B cell (primary cell): ENCODE data around the gene REN. TPM values are rescaled to one million over a fixed set of nuclear protein-coding genes. Genes with fewer than 3 reads are reported as not detected.

ENCODE experiments used
- ATAC-seq: fragments of 200-7000 bp; cut with Tn5 transposase; one replicate; pipeline ENCODE4 v1.10.0; 2021; ENCODE audit warnings: low read depth, mild to moderate bottlenecking, moderate number of reproducible peaks, moderate library complexity
- CTCF ChIA-PET: fragments of 350-600 bp; sonication (Branson Sonifier 250); formaldehyde crosslinking; loops from one replicate; lab custom pipeline; 2021; ENCODE audit warnings: antibody characterized with exemption, inconsistent platforms; lab: Charles Lee
- POLR2A ChIA-PET: fragments of 350-600 bp; sonication (Branson Sonifier 250); formaldehyde crosslinking; loops from one replicate; lab custom pipeline; 2021; ENCODE audit warnings: antibody characterized with exemption; lab: Charles Lee
- DNase-seq: peaks from one replicate; pipeline ENCODE4 v3.0.0; 2013
- H2AFZ ChIP-seq: 2 replicates; pipeline ENCODE4 v1.6.1; 2012; ENCODE audit warnings: mild to moderate bottlenecking, low read depth, low read length; ENCODE audit not compliant: insufficient read depth, poor library complexity, severe bottlenecking
- H3K27ac ChIP-seq, 2 donors: 1 replicate in 1 of 2; 2 replicates in 1 of 2; pipeline ENCODE4 v1.5.1; 2012 to 2013; ENCODE audit warnings: low read length in 2 of 2, mild to moderate bottlenecking in 2 of 2, moderate library complexity in 1 of 2
- H3K27me3 ChIP-seq, 4 experiments: fragments of 200-600 bp in 1 of 4; sonication (generic) in 1 of 4; replicated peaks in 1 of 4; 1 replicate in 2 of 4; 2 replicates in 2 of 4; pipeline versions ENCODE4 v1.6.1 to v1.7.0; 2013 to 2016; ENCODE audit warnings: low read length in 3 of 4, mild to moderate bottlenecking in 2 of 4, mixed read lengths in 1 of 4, moderate library complexity in 1 of 4; ENCODE audit not compliant: insufficient read depth in 4 of 4, control insufficient read depth in 3 of 4; ENCODE audit errors: control extremely low read depth in 1 of 4
- H3K36me3 ChIP-seq, 2 experiments: replicated peaks in 1 of 2; 1 replicate in 1 of 2; 2 replicates in 1 of 2; pipeline versions ENCODE4 v1.6.1 to v1.7.1; 2013; ENCODE audit warnings: low read length in 1 of 2; ENCODE audit not compliant: insufficient read depth in 2 of 2, control insufficient read depth in 1 of 2; ENCODE audit errors: control extremely low read depth in 1 of 2, extremely low read depth in 1 of 2
- H3K4me1 ChIP-seq, 2 donors: fragments of 200-600 bp in 1 of 2; sonication (generic) in 1 of 2; 1 replicate in 1 of 2; 2 replicates in 1 of 2; pipeline versions ENCODE4 v1.5.1 to v1.6.1; 2013 to 2017; ENCODE audit warnings: low read length in 2 of 2; ENCODE audit not compliant: control insufficient read depth in 2 of 2, insufficient read depth in 2 of 2
- H3K4me2 ChIP-seq: replicated peaks from 2 replicates; pipeline ENCODE3; 2012; ENCODE audit warnings: mild to moderate bottlenecking, low read depth, low read length; ENCODE audit not compliant: poor library complexity, severe bottlenecking
- H3K4me3 ChIP-seq, 5 experiments: fragments of 200-600 bp in 1 of 5; sonication (generic) in 1 of 5; 1 replicate in 3 of 5; 2 replicates in 2 of 5; pipeline versions ENCODE4 v1.5.1 to v1.7.0; 2011 to 2016; ENCODE audit warnings: low read length in 4 of 5, mild to moderate bottlenecking in 4 of 5, low read depth in 2 of 5, control low read depth in 1 of 5, moderate library complexity in 1 of 5; ENCODE audit not compliant: insufficient read depth in 1 of 5; ENCODE audit errors: control extremely low read depth in 1 of 5, extremely low read depth in 1 of 5
- H3K79me2 ChIP-seq: fragments of 200-600 bp; sonication (generic); one replicate; pipeline ENCODE4 v1.6.0; 2016; ENCODE audit warnings: low read length; ENCODE audit not compliant: control insufficient read depth, insufficient read depth
- H3K9ac ChIP-seq: fragments of 200-600 bp; sonication (generic); 2 replicates; pipeline ENCODE4 v1.6.1; 2017; ENCODE audit warnings: mild to moderate bottlenecking, low read length, moderate library complexity
- H3K9me3 ChIP-seq, 3 donors: one replicate each; pipeline versions ENCODE4 v1.6.1 to v1.7.1; 2013; ENCODE audit warnings: low read length in 2 of 3; ENCODE audit not compliant: control insufficient read depth in 2 of 3, insufficient read depth in 1 of 3; ENCODE audit errors: control extremely low read depth in 1 of 3
- H4K20me1 ChIP-seq: 2 replicates; pipeline ENCODE4 v1.6.0; 2012; ENCODE audit warnings: mild to moderate bottlenecking, low read length; ENCODE audit not compliant: insufficient read depth, control insufficient read depth, poor library complexity, severe bottlenecking
- H3K27ac Mint-ChIP-seq: one replicate; pipeline ENCODE4 v1.8.0; 2021; ENCODE audit warnings: mixed read lengths
- H3K27me3 Mint-ChIP-seq: one replicate; pipeline ENCODE4 v1.8.0; 2021; ENCODE audit warnings: mixed read lengths
- H3K4me1 Mint-ChIP-seq: one replicate; pipeline ENCODE4 v1.8.0; 2021; ENCODE audit warnings: mixed read lengths
- H3K4me3 Mint-ChIP-seq: one replicate; pipeline ENCODE4 v1.8.0; 2021; ENCODE audit warnings: mixed read lengths
- H3K9me3 Mint-ChIP-seq: one replicate; pipeline ENCODE4 v1.8.0; 2022; ENCODE audit warnings: mixed read lengths; ENCODE audit not compliant: insufficient read depth
- CTCF ChIP-seq: fragments of 200-600 bp; IDR thresholded peaks from one replicate; pipeline ENCODE4 v1.8.0; 2022; ENCODE audit warnings: antibody characterized with exemption, mild to moderate bottlenecking
- EZH2 ChIP-seq: IDR thresholded peaks from 2 replicates; pipeline ENCODE4 v1.6.1; 2012; ENCODE audit warnings: borderline replicate concordance, low read depth, mild to moderate bottlenecking, moderate library complexity, low read length; ENCODE audit not compliant: insufficient read depth, poor library complexity, severe bottlenecking
- WGBS: methylation state at CpG from one replicate; pipeline ENCODE4 v1.1.5; 2013; ENCODE audit warnings: missing lambda C conversion rate; ENCODE audit not compliant: insufficient coverage; 5-methylcytosine and 5-hydroxymethylcytosine counted together
- intact Hi-C: fragments of 100-400 bp; cut with micrococcal nuclease; formaldehyde crosslinking; loops from one replicate; pipeline ENCODE4 v1.10.0; 2022
- polyA plus RNA-seq: library from polyadenylated mRNA; depleted of rRNA; stranded (reverse); fragments of >200 nt; gene quantifications from 2 replicates; pipeline ENCODE4 v1.2.3, GENCODE V29; 2012
- total RNA-seq, 2 donors: library from RNA; stranded (reverse); fragments of 120-200 nt in 1 of 2; gene quantifications; 1 replicate in 1 of 2; 2 replicates in 1 of 2; pipeline versions ENCODE4 v1.2.3 to v1.2.4, GENCODE V29; 2013 to 2022

The REN gene
- total and polyA plus RNA-seq, 2 donors (not counting 1 experiment from before 2014, with no cell fraction given), result not detected

- Mint-ChIP-seq H3K4me3 (no peak overlapping the region), H3K9me3 (peaks cover 12% of the 10 kb centered on the region), H3K27ac (no peak overlapping the region), H3K27me3 (peaks cover 10% of the 10 kb centered on the region), H3K4me1 (no peaks in the 10 kb centered on the region)
- POLR2A ChIA-PET, result no interaction called here
- H3K36me3 ChIP-seq, result no peaks in the 10 kb centered on the region
- no peak overlapping the region for H3K9ac ChIP-seq
- H3K4me2 ChIP-seq, result no peak overlapping the region
- intact Hi-C loops, result no loop called here
- H2AFZ ChIP-seq, result no peak overlapping the region
- no peaks in the 10 kb centered on the region for H4K20me1 ChIP-seq
- no peak overlapping the region for H3K4me3 ChIP-seq
- H3K79me2 ChIP-seq, result no peaks in the 10 kb centered on the region
- peaks cover 0 to 9% (median 2%) of the 10 kb centered on the region in 4 experiments for H3K27me3 ChIP-seq
- ATAC-seq (no peak), DNase-seq (no peak)
- WGBS, result 88% methylated on average over 3 of the region's 5 CpGs
- H3K27ac ChIP-seq, result no peak overlapping the region
- TF ChIP-seq CTCF (no peak), EZH2 (no peak)
- H3K9me3 ChIP-seq, result peaks cover 11 to 41% (median 37%) of the 10 kb centered on the region in 3 donors
- no peaks in the 10 kb centered on the region for H3K4me1 ChIP-seq
- CTCF ChIA-PET, result interaction anchor here (1.1 to 1.5 kb wide), 4 partner anchors 11 to 195 kb away, joined by 3 to 5 read pairs (median 4); partner anchors contain the start of gene ETNK2
Measured at GRCh38 chr1:204167730-204168129, 1.6 kb upstream of the REN start.

GRCh38 chr1:204162494-204163074 lies 3.6 kb downstream of the REN start:
- Histone ChIP-seq H3K27me3 (peaks cover 0 to 17% (median 3%) of the 10 kb centered on the region in 4 experiments), H3K9me3 (peaks cover 0 to 12% (median 2%) of the 10 kb centered on the region in 3 donors), H4K20me1 (no peaks in the 10 kb centered on the region), H3K27ac (no peak overlapping the region), H3K4me1 (no peaks in the 10 kb centered on the region), H3K79me2 (no peaks in the 10 kb centered on the region), H3K4me2 (no peak overlapping the region), H3K36me3 (no peaks in the 10 kb centered on the region), H2AFZ (no peak overlapping the region), H3K9ac (no peak overlapping the region), H3K4me3 (no peak overlapping the region)
- intact Hi-C loops, result loop anchor here (1.0 to 2.0 kb wide), 3 partner anchors 45 to 340 kb away; no protein-coding TSS in a partner anchor
- peaks cover 31% of the 10 kb centered on the region for H3K27me3 Mint-ChIP-seq
- H3K9me3 Mint-ChIP-seq, result no peaks in the 10 kb centered on the region
- DNase-seq, result peak; percentile 78
- peak; percentile 98 for TF ChIP-seq CTCF
- no peak for TF ChIP-seq EZH2
- WGBS, result 6% methylated on average over 6 of the region's 7 CpGs
- no peaks in the 10 kb centered on the region for H3K4me1 Mint-ChIP-seq
- ChIA-PET CTCF (interaction anchor here (0.6 to 4.7 kb wide), 23 partner anchors 8 to 645 kb away, joined by 3 to 99 read pairs (median 5); partner anchors contain the start of gene PLEKHA6), POLR2A (interaction anchor here (0.6 kb wide), 1 partner anchor 30 kb away, joined by 3 read pairs; no protein-coding TSS in a partner anchor)
- no peak overlapping the region for H3K4me3 Mint-ChIP-seq
- peak; percentile 92 for ATAC-seq
- no peak overlapping the region for H3K27ac Mint-ChIP-seq
